Neural progenitor cell (in vitro differentiated cells): ENCODE measurements around the gene MOV10L1. TPM values are rescaled to one million over a fixed set of nuclear protein-coding genes. Genes with fewer than 3 reads are reported as not detected.

Experiments
- DNase-seq: peaks from one replicate; pipeline ENCODE4 v3.0.0-alpha.2; 2016; ENCODE audit warnings: low spot score
- H2AFZ ChIP-seq: fragments of 200-600 bp; sonication (generic); replicated peaks from 2 replicates; pipeline ENCODE4 v1.6.1; 2016; ENCODE audit warnings: antibody characterized with exemption
- H3F3A ChIP-seq: fragments of 200-600 bp; sonication (generic); 2 replicates; pipeline ENCODE4 v1.6.1; 2016; ENCODE audit warnings: antibody characterized with exemption, low read depth
- H3K27ac ChIP-seq: fragments of 200-600 bp; sonication (generic); 2 replicates; pipeline ENCODE4 v1.5.1; 2016; ENCODE audit warnings: mild to moderate bottlenecking
- H3K27me3 ChIP-seq: fragments of 200-600 bp; sonication (generic); 2 replicates; pipeline ENCODE4 v1.6.1; 2016; ENCODE audit warnings: mild to moderate bottlenecking, moderate library complexity
- H3K36me3 ChIP-seq: fragments of 200-600 bp; sonication (generic); 2 replicates; pipeline ENCODE4 v1.5.1; 2016
- H3K4me1 ChIP-seq: fragments of 200-600 bp; sonication (generic); 2 replicates; pipeline ENCODE4 v1.6.1; 2016; ENCODE audit warnings: mixed run types
- H3K4me2 ChIP-seq: fragments of 200-600 bp; sonication (generic); 2 replicates; pipeline ENCODE4 v1.6.1; 2016
- H3K4me3 ChIP-seq: fragments of 200-600 bp; sonication (generic); 2 replicates; pipeline ENCODE4 v1.5.1; 2016
- H3K79me2 ChIP-seq: fragments of 200-600 bp; sonication (generic); 2 replicates; pipeline ENCODE4 v1.6.1; 2016; ENCODE audit warnings: low read depth
- H3K9ac ChIP-seq: fragments of 200-600 bp; sonication (generic); 2 replicates; pipeline ENCODE4 v1.6.1; 2016
- H3K9me3 ChIP-seq: fragments of 200-600 bp; sonication (generic); 2 replicates; pipeline ENCODE4 v1.5.1; 2016; ENCODE audit warnings: low read depth
- H4K20me1 ChIP-seq: fragments of 200-600 bp; sonication (generic); 2 replicates; pipeline ENCODE4 v1.6.1; 2016; ENCODE audit warnings: low read depth
- H3K27ac Mint-ChIP-seq: 3 replicates; pipeline ENCODE4 v1.8.0; 2021; ENCODE audit warnings: mixed read lengths
- H3K27me3 Mint-ChIP-seq: 2 replicates; pipeline ENCODE4 v1.8.0; 2022; ENCODE audit warnings: low read depth, mild to moderate bottlenecking, inconsistent platforms, moderate library complexity, mixed read lengths; ENCODE audit not compliant: insufficient read depth
- H3K36me3 Mint-ChIP-seq: 3 replicates; pipeline ENCODE4 v1.8.0; 2021; ENCODE audit warnings: mixed read lengths
- H3K4me1 Mint-ChIP-seq: 3 replicates; pipeline ENCODE4 v1.8.0; 2021; ENCODE audit warnings: mixed read lengths
- H3K4me3 Mint-ChIP-seq: 3 replicates; pipeline ENCODE4 v1.8.0; 2021; ENCODE audit warnings: mild to moderate bottlenecking, moderate library complexity, mixed read lengths
- H3K9me3 Mint-ChIP-seq: 3 replicates; pipeline ENCODE4 v1.8.0; 2020; ENCODE audit warnings: mixed read lengths
- CTCF ChIP-seq: fragments of 200-600 bp; sonication (generic); IDR thresholded peaks from 2 replicates; pipeline ENCODE4 v1.5.1; 2017; ENCODE audit warnings: antibody characterized with exemption, mild to moderate bottlenecking
- EZH2 ChIP-seq: fragments of 200-600 bp; sonication (generic); IDR thresholded peaks from 2 replicates; pipeline ENCODE4 v1.6.1; 2017; ENCODE audit warnings: antibody characterized with exemption, mild to moderate bottlenecking, moderate library complexity
- EZH2phosphoT487 ChIP-seq: fragments of 200-600 bp; sonication (generic); IDR thresholded peaks from 2 replicates; pipeline ENCODE4 v1.6.1; 2017; ENCODE audit warnings: antibody characterized with exemption
- total RNA-seq: library from RNA; depleted of rRNA; stranded (reverse); fragments of >200 nt; gene quantifications from 2 replicates; pipeline ENCODE4 v1.2.3, GENCODE V29; 2015; ENCODE audit warnings: low replicate concordance

The MOV10L1 gene
- total RNA-seq, 1 donor from 2014 or later = not detected

GRCh38 chr22:50192436-50193204 lies 102.8 kb downstream of the MOV10L1 start:
- H3K36me3 Mint-ChIP-seq = peaks cover 5% of the 10 kb centered on the region
- no peak for DNase-seq
- no peaks in the 10 kb centered on the region for H3K27me3 ChIP-seq
- H3K79me2 ChIP-seq = peaks cover 9% of the 10 kb centered on the region
- no peaks in the 10 kb centered on the region for H3K9me3 ChIP-seq
- no peaks in the 10 kb centered on the region for H3K36me3 ChIP-seq
- peaks cover 46% of the 10 kb centered on the region for H4K20me1 ChIP-seq
- H3F3A ChIP-seq = no peaks in the 10 kb centered on the region
- no peaks in the 10 kb centered on the region for H3K4me1 ChIP-seq
- H3K4me3 Mint-ChIP-seq = no peak overlapping the region
- no peak overlapping the region for H3K4me3 ChIP-seq
- no peak overlapping the region for H3K9ac ChIP-seq
- H2AFZ ChIP-seq = no peak overlapping the region
- TF ChIP-seq EZH2 = no peak
- TF ChIP-seq EZH2phosphoT487 = no peak
- TF ChIP-seq CTCF = no peak
- no peak overlapping the region for H3K27ac ChIP-seq
- H3K27ac Mint-ChIP-seq = no peak overlapping the region
- peaks cover 4% of the 10 kb centered on the region for H3K4me1 Mint-ChIP-seq
- no peaks in the 10 kb centered on the region for H3K9me3 Mint-ChIP-seq
- no peak overlapping the region for H3K4me2 ChIP-seq
- H3K27me3 Mint-ChIP-seq = no peaks in the 10 kb centered on the region

GRCh38 chr22:50193621-50194020 lies 103.8 kb downstream of the MOV10L1 start:
- TF ChIP-seq EZH2phosphoT487 (no peak), EZH2 (no peak)
- no peaks in the 10 kb centered on the region for H3K27me3 Mint-ChIP-seq
- H3K27me3 ChIP-seq = no peaks in the 10 kb centered on the region
- H3K4me2 ChIP-seq = no peak overlapping the region
- DNase-seq = no peak
- peaks cover 9% of the 10 kb centered on the region for H3K79me2 ChIP-seq
- no peak overlapping the region for H3K27ac ChIP-seq
- no peaks in the 10 kb centered on the region for H3K9me3 Mint-ChIP-seq
- H3K36me3 Mint-ChIP-seq = peaks cover 5% of the 10 kb centered on the region
- peaks cover 40% of the 10 kb centered on the region for H4K20me1 ChIP-seq
- peaks cover 4% of the 10 kb centered on the region for H3K4me1 Mint-ChIP-seq
- no peak overlapping the region for H3K27ac Mint-ChIP-seq
- H3K36me3 ChIP-seq = no peaks in the 10 kb centered on the region
- peaks cover under 1% of the 10 kb centered on the region for H3F3A ChIP-seq
- no peak overlapping the region for H2AFZ ChIP-seq
- no peaks in the 10 kb centered on the region for H3K4me1 ChIP-seq
- no peak overlapping the region for H3K4me3 ChIP-seq
- no peak overlapping the region for H3K4me3 Mint-ChIP-seq
- H3K9ac ChIP-seq = no peak overlapping the region
- H3K9me3 ChIP-seq = no peaks in the 10 kb centered on the region

GRCh38 chr22:50194037-50194805 lies 104.4 kb downstream of the MOV10L1 start:
- no peak overlapping the region for H3K4me2 ChIP-seq
- peaks cover 4% of the 10 kb centered on the region for H3K4me1 Mint-ChIP-seq
- no peaks in the 10 kb centered on the region for H3K27me3 ChIP-seq
- no peak for DNase-seq
- peaks cover 40% of the 10 kb centered on the region for H4K20me1 ChIP-seq
- no peak overlapping the region for H2AFZ ChIP-seq
- no peak overlapping the region for H3K27ac ChIP-seq
- H3K36me3 ChIP-seq = no peaks in the 10 kb centered on the region
- H3K9me3 Mint-ChIP-seq = no peaks in the 10 kb centered on the region
- no peak overlapping the region for H3K4me3 ChIP-seq
- no peak overlapping the region for H3K4me3 Mint-ChIP-seq
- H3K4me1 ChIP-seq = no peaks in the 10 kb centered on the region
- H3K79me2 ChIP-seq = peaks cover 9% of the 10 kb centered on the region
- H3K27me3 Mint-ChIP-seq = no peaks in the 10 kb centered on the region
- H3F3A ChIP-seq = peaks cover 7% of the 10 kb centered on the region
- TF ChIP-seq EZH2 (no peak), EZH2phosphoT487 (no peak), CTCF (no peak)
- no peaks in the 10 kb centered on the region for H3K9me3 ChIP-seq
- H3K9ac ChIP-seq = no peak overlapping the region
- H3K27ac Mint-ChIP-seq = no peak overlapping the region
- peaks cover 5% of the 10 kb centered on the region for H3K36me3 Mint-ChIP-seq

- no peaks in the 10 kb centered on the region for H3K36me3 ChIP-seq
- no peak overlapping the region for H3K4me3 ChIP-seq
- H3K9me3 Mint-ChIP-seq = no peaks in the 10 kb centered on the region
- no peaks in the 10 kb centered on the region for H3K4me1 ChIP-seq
- no peak overlapping the region for H3K4me2 ChIP-seq
- H3K4me1 Mint-ChIP-seq = peaks cover 6% of the 10 kb centered on the region
- no peaks in the 10 kb centered on the region for H3K27me3 ChIP-seq
- peaks cover 18% of the 10 kb centered on the region for H3F3A ChIP-seq
- no peak for TF ChIP-seq CTCF
- TF ChIP-seq EZH2phosphoT487 = no peak
- TF ChIP-seq EZH2 = no peak
- H3K9ac ChIP-seq = no peak overlapping the region
- H2AFZ ChIP-seq = no peak overlapping the region
- H3K4me3 Mint-ChIP-seq = no peak overlapping the region
- no peak overlapping the region for H3K27ac Mint-ChIP-seq
- peaks cover 7% of the 10 kb centered on the region for H3K79me2 ChIP-seq
- no peak overlapping the region for H3K27ac ChIP-seq
- H3K9me3 ChIP-seq = no peaks in the 10 kb centered on the region
- H4K20me1 ChIP-seq = peaks cover 27% of the 10 kb centered on the region
- H3K27me3 Mint-ChIP-seq = no peaks in the 10 kb centered on the region
- H3K36me3 Mint-ChIP-seq = peaks cover 3% of the 10 kb centered on the region
- DNase-seq = no peak
Measured at GRCh38 chr22:50196256-50196655, 106.5 kb downstream of the MOV10L1 start.
